Ascending aorta (tissue), 2 donors: ENCODE results near the gene TMF1. TPM values are rescaled to one million over a fixed set of nuclear protein-coding genes. Genes with fewer than 3 reads are reported as not detected.

ENCODE experiments used
- DNase-seq, 2 donors: peaks; one replicate each; pipeline ENCODE4 v3.0.0-alpha.2; 2019; ENCODE audit warnings: low spot score in 2 of 2
- H3K27ac ChIP-seq, 2 donors: fragments of 200-600 bp; sonication (generic); one replicate each; pipeline ENCODE4 v1.5.1; 2016 to 2017; ENCODE audit warnings: mild to moderate bottlenecking in 1 of 2
- H3K27me3 ChIP-seq: fragments of 200-600 bp; sonication (generic); one replicate; pipeline ENCODE4 v1.5.1; 2017
- H3K36me3 ChIP-seq, 2 donors: fragments of 200-600 bp; sonication (generic); one replicate each; pipeline ENCODE4 v1.5.1; 2016
- H3K4me1 ChIP-seq, 2 donors: fragments of 200-600 bp; sonication (generic); one replicate each; pipeline ENCODE4 v1.5.1; 2016 to 2017; ENCODE audit warnings: mild to moderate bottlenecking in 1 of 2
- H3K4me3 ChIP-seq, 2 donors: fragments of 200-600 bp; sonication (generic); one replicate each; pipeline ENCODE4 v1.5.1; 2016 to 2017; ENCODE audit warnings: mild to moderate bottlenecking in 1 of 2
- H3K9me3 ChIP-seq, 2 donors: fragments of 200-600 bp; sonication (generic); one replicate each; pipeline ENCODE4 v1.5.1; 2016
- intact Hi-C: fragments of 100-400 bp; cut with DNase I; formaldehyde crosslinking; loops from one replicate; pipeline ENCODE4 v1.15.1; 2023
- total RNA-seq: library from RNA; depleted of rRNA; stranded (reverse); fragments of >200 nt; gene quantifications from one replicate; pipeline ENCODE4 v1.1.0, GENCODE V29; 2016
- TF ChIP-seq, protein P1 (sequence below), 3 experiments: fragments of 200-600 bp in 2 of 3; fragments of 450-650 bp in 1 of 3; sonication (generic) in 2 of 3; IDR thresholded peaks; one replicate each; pipeline ENCODE4 v1.5.1; 2016 to 2019; ENCODE audit warnings: antibody characterized with exemption in 3 of 3, mild to moderate bottlenecking in 1 of 3, moderate library complexity in 1 of 3

The TMF1 gene
- total RNA-seq, 1 donor from 2014 or later = 35.2 TPM

DNA sequence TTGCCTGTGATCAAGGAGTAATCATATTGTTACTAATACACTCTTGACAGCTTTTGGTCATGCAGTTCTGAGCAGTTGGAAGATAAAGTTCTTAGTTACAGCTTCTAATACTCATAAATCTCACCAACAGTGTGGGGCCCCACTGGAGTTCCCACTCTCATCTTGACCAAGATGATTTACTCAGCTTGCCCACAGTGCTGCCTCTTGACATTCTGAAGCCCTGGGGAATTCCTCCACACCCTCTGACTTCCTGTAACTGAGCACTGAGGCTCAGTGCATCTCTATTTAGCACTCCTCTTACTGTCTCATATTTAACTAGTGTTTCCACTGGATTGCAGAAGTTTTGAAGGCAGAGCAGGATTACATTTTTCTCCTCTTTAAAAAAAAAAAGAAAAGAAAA, 30.7 kb upstream of the TMF1 start:
- TF ChIP-seq, protein P1, sequence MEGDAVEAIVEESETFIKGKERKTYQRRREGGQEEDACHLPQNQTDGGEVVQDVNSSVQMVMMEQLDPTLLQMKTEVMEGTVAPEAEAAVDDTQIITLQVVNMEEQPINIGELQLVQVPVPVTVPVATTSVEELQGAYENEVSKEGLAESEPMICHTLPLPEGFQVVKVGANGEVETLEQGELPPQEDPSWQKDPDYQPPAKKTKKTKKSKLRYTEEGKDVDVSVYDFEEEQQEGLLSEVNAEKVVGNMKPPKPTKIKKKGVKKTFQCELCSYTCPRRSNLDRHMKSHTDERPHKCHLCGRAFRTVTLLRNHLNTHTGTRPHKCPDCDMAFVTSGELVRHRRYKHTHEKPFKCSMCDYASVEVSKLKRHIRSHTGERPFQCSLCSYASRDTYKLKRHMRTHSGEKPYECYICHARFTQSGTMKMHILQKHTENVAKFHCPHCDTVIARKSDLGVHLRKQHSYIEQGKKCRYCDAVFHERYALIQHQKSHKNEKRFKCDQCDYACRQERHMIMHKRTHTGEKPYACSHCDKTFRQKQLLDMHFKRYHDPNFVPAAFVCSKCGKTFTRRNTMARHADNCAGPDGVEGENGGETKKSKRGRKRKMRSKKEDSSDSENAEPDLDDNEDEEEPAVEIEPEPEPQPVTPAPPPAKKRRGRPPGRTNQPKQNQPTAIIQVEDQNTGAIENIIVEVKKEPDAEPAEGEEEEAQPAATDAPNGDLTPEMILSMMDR (IDR thresholded peaks at IDR 0.05) = no peak
- Histone ChIP-seq H3K9me3 (no peaks in the 10 kb centered on the region), H3K27ac (peak overlapping the region; percentile 62 to 94), H3K4me1 (peaks cover 17 to 41% of the 10 kb centered on the region in 2 donors), H3K36me3 (no peaks in the 10 kb centered on the region), H3K27me3 (no peaks in the 10 kb centered on the region), H3K4me3 (no peak overlapping the region)
- no peak for DNase-seq
- intact Hi-C loops = no loop called here

DNA sequence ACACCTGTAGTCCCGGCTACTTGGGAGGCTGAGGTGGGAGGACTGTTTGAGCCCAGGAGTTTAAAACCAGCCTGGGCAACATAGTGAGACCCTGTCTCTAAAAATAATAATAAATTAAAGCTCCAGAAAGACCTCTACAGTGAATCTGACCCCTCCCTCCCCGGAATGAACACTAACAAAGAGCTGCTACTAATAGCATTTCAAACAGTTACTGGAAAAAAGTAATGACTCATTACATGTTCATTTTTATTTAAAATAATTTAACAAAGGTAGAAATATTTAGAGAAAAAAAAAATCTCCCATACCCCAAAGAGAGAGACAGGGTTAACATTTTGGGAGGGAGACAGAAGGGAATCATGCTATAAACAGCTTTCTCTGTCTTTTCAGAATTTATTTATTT, 30.2 kb upstream of the TMF1 start:
- DNase-seq = no peak
- Histone ChIP-seq H3K36me3 (no peaks in the 10 kb centered on the region), H3K4me3 (no peak overlapping the region), H3K27me3 (no peaks in the 10 kb centered on the region), H3K27ac (peak overlapping the region; percentile 62 to 94), H3K4me1 (peaks cover 16 to 38% of the 10 kb centered on the region in 2 donors), H3K9me3 (no peaks in the 10 kb centered on the region)
- TF ChIP-seq, protein P1 (IDR thresholded peaks at IDR 0.05) = no peak
- intact Hi-C loops = no loop called here

DNA sequence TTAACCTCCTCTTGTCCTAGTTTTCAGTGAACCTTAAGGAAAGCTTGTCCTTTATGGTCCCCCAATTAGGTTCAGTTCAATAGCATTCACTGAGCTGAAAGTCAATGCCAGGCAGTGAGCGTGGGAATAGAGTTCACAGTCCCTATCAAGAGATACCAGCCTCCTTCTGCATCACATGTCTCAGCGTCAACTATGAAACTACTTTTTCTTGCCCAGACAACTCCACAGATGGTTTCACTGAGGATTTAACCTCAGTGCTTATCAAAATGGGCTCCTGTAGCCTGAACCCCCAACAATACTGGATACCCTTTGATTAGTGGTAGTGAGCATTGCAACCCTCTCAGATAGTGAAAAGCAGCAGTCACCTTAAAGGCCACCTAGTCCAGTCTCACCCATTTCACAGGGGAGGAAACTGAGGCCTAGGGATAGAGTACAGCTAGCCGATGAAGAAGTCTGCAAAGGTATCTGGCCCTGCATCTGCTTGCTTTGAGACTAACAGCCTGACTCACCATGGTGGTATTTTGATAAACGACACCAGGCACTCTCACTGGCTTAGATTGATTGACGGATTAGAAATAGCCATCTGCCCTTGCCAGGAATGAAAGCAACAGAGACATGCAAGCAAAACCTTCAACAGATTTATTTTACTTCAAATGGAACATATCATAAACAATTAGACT, 29.6 kb upstream of the TMF1 start:
- TF ChIP-seq, protein P1 (IDR thresholded peaks at IDR 0.05) = no peak
- H3K27me3 ChIP-seq = no peaks in the 10 kb centered on the region
- DNase-seq = no peak
- intact Hi-C loops = no loop called here
- H3K27ac ChIP-seq = peak overlapping the region in 1 of 2 donors; percentile 94
- no peaks in the 10 kb centered on the region for H3K9me3 ChIP-seq
- H3K36me3 ChIP-seq = no peaks in the 10 kb centered on the region
- peaks cover 10 to 32% of the 10 kb centered on the region in 2 donors for H3K4me1 ChIP-seq
- H3K4me3 ChIP-seq = no peak overlapping the region

DNA sequence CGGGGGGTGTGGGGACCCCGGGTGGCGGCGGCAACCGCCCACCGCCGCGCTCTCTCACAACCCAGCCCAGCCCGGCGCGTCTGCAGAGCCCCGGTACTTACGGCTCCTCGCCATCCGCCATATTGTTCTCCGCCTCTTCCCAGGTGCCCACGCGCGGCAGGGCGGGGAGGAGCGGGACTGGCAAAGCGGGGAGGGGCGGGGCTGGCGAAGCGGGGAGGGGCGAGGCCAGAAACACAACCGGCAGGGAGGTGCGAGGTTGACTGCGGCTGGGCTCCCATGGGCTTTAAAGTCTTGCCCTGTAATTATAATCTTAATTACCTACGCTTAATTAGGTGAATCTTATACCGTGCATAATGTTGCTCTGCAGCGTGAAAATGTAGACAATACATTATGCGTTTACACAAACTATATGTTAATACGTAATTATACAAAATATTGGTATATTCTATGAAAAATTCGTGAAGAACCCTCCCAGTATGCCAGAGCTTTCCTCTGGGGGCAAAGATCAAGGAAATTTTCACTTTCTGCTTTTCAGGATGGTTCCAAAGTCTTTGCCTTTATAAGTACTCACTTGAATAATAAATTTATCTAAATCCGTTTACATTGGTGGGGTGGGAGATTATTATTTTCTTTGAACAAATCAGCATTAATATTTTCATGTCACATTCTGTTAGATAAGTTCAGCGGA, 28.2 kb upstream of the TMF1 start, which contains the start of gene UBA3:
Gene UBA3 (minus strand): TSS at position 133 of the 688 bp plus-strand sequence. CDS start 12 bp downstream, at position 121.
- H3K27ac ChIP-seq = peak within 1 kb of the TSS; percentile 75 to 78
- no peaks in the 10 kb centered on the region for H3K27me3 ChIP-seq
- no peaks in the 10 kb centered on the region for H3K9me3 ChIP-seq
- TF ChIP-seq, protein P1 (IDR thresholded peaks at IDR 0.05) = no peak
- intact Hi-C loops = loop anchor here (1.0 kb wide), 2 partner anchors 28 to 67 kb away; partner anchors contain the start of genes EOGT and TMF1
- peaks cover 0 to 6% of the 10 kb centered on the region in 2 donors for H3K36me3 ChIP-seq
- peak; percentile 64 to 95 for DNase-seq
- peaks cover 10 to 32% of the 10 kb centered on the region in 2 donors for H3K4me1 ChIP-seq
- H3K4me3 ChIP-seq = peak within 1 kb of the TSS; percentile 71 to 93

DNA sequence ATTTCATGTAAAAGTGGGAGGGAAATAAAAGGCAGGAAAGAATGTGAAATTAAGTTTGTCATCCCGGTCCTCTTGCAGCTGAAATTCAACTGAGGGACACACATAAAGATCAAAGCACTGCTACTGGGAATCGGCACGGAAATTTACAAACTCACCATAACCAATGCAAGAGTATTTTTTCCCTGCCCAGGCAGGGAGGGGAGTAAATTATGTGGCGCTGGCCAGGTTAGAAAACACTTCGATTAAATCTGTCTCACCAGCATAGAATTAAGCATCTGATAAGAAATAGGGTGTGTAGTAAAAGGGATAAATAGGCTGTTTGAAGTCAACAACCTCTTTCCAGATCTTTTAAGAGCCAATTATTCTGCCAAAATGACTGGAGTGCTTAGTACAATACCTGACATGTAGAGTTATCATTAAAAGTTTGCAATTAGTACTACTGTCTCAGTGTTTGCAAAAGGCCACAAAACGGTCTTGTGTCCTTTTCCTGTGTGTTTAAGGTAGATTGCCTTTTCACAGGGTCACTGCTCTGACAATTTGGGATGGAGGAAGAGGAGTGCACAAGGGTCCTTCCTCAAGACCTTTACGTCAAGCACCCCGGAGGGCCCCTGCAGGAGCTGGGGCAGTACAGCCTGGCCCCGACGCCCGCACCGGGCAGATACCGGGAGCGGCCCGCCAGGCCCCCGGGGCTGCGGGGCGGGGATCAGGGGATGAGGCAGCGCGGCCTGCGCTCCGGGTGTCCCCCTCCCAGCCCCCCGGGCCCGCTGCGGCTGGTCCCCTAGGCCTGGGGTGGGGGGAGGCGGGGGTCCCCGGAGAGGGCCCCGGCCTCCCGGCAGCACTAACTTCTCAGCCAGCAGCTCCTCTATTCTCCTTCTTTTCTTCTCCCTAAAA, 27.4 kb upstream of the TMF1 start:
- Histone ChIP-seq H3K27me3 (no peaks in the 10 kb centered on the region), H3K4me3 (peak overlapping the region; percentile 71 to 93), H3K27ac (peak overlapping the region; percentile 75 to 78), H3K4me1 (peaks cover 10 to 32% of the 10 kb centered on the region in 2 donors), H3K9me3 (no peaks in the 10 kb centered on the region), H3K36me3 (peaks cover 0 to 6% of the 10 kb centered on the region in 2 donors)
- TF ChIP-seq, protein P1 (IDR thresholded peaks at IDR 0.05) = no peak
- no peak for DNase-seq
- intact Hi-C loops = loop anchor here (1.0 kb wide), 2 partner anchors 27 to 66 kb away; partner anchors contain the start of genes EOGT and TMF1
